ENCODE measurements around the gene KLHL30. TPM values are rescaled to one million over a fixed set of nuclear protein-coding genes. Genes with fewer than 3 reads are reported as not detected.

Gene KLHL30
- total RNA-seq, 1 experiment from 2014 or later, result not detected

- no peak for DNase-seq
- Histone ChIP-seq H3K9me3 (ENCODE audit: control insufficient read depth, low read depth, low read length) (no peaks in the 10 kb centered on the region), H2BK15ac (ENCODE audit: low read depth, low read length) (no peak overlapping the region), H3K23me2 (ENCODE audit: insufficient read length, low read depth, low read length, poor library complexity, severe bottlenecking) (no peaks in the 10 kb centered on the region), H3K18ac (ENCODE audit: insufficient read length, low read depth, low read length) (no peak overlapping the region), H4K8ac (replicated peaks; ENCODE audit: insufficient read length, low read depth, low read length) (no peak overlapping the region), H3K9ac (ENCODE audit: extremely low read depth, insufficient read length, low read length) (no peak overlapping the region), H3K14ac (ENCODE audit: insufficient read depth, low read length) (no peak overlapping the region), H4K20me1 (ENCODE audit: control insufficient read depth, insufficient read depth, insufficient read length) (no peaks in the 10 kb centered on the region), H3K4ac (ENCODE audit: low read depth, low read length) (no peak overlapping the region), H3K56ac (ENCODE audit: insufficient read length, low read depth, low read length) (no peak overlapping the region), H3K79me1 (ENCODE audit: insufficient read depth, low read depth, low read length, poor library complexity, severe bottlenecking) (no peaks in the 10 kb centered on the region), H2BK20ac (ENCODE audit: low read depth, low read length, poor library complexity, severe bottlenecking) (no peak overlapping the region), H3K4me2 (ENCODE audit: insufficient read depth, insufficient read length, low read length) (no peak overlapping the region), H3T11ph (ENCODE audit: low read length) (no peak overlapping the region), H2BK12ac (ENCODE audit: insufficient read length, low read depth, low read length) (no peak overlapping the region), H4K5ac (ENCODE audit: insufficient read length, low read depth, low read length) (no peak overlapping the region), H3K23ac (ENCODE audit: insufficient read length, low read depth, low read length) (no peak overlapping the region), H3K27me3 (ENCODE audit: insufficient read depth, low read length) (no peaks in the 10 kb centered on the region), H3K27ac (ENCODE audit: insufficient read length, low read depth, low read length) (no peak overlapping the region), H4K91ac (ENCODE audit: insufficient read length, low read depth, low read length) (no peak overlapping the region), H2BK5ac (ENCODE audit: insufficient read length, low read length) (no peak overlapping the region), H2BK120ac (ENCODE audit: low read depth, low read length, poor library complexity, severe bottlenecking) (no peak overlapping the region), H3K4me1 (ENCODE audit: insufficient read depth, low read length) (peaks cover 3% of the 10 kb centered on the region; the same call in 1 of the 2 replicates), H2AFZ (ENCODE audit: low read length) (no peak overlapping the region), H3K79me2 (ENCODE audit: insufficient read depth, low read length) (no peaks in the 10 kb centered on the region), H2AK5ac (ENCODE audit: insufficient read length, low read length) (no peak overlapping the region)
- Mint-ChIP-seq H3K27me3 (ENCODE audit: low read depth) (peaks cover 2% of the 10 kb centered on the region), H3K4me3 (no peak overlapping the region), H3K27ac (no peak overlapping the region), H3K4me1 (peaks cover 31 to 43% of the 10 kb centered on the region in 2 experiments), H3K36me3 (ENCODE audit: insufficient read depth in 1 of 3, low read depth in 3 of 3) (peaks cover 14 to 46% (median 21%) of the 10 kb centered on the region in 3 experiments; a peak in 6 of 7 replicates), H3K9me3 (no peaks in the 10 kb centered on the region)
- TF ChIP-seq CTCF (conservative IDR thresholded peaks at IDR 0.05), result no peak
- WGBS (ENCODE audit: extremely low coverage, insufficient read length, low lambda C conversion rate), result no CpG with 5 or more reads among the region's 17 CpGs
Measured at GRCh38 chr2:238094438-238095022, 43.9 kb upstream of the KLHL30 start.
